AG09319 (cell line): ENCODE results near the gene DAPK2.

Experiments used
- DNase-seq: peaks from one replicate; pipeline ENCODE4 v3.0.0-alpha.2; 2010; ENCODE audit warnings: low read depth; ENCODE audit errors: extremely low read depth
- CTCF ChIP-seq: IDR thresholded peaks from 2 replicates; pipeline ENCODE4 v1.5.1; 2011; ENCODE audit warnings: low read depth, mild to moderate bottlenecking, inconsistent platforms, low read length, moderate library complexity

The DAPK2 gene

GRCh38 chr15:64046421-64047153 lies at the start of gene DAPK2:
TSS of gene DAPK2 (minus strand) at chr15:64046485. CDS start at chr15:64040261, 6,224 bp downstream.
- TF ChIP-seq CTCF, result peak; percentile 59

DNA sequence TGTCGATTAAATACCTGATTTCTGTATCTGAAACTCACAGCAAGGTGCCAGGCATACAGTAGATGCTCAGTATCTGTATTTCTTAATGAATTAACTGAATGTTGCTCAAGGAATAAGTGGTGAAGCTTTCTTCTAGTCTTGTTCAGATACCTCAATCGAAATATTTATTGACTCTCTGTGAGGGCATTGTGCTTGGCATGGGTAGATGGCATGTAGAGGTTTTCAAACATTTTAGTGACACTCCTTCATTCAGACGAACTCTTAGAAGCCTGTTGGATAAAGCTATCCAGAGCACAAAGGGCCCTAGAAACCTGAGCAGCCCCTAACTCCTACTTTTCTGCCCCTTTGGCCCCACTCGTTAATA lies 49.1 kb upstream of the DAPK2 start:
- no peak for DNase-seq
- TF ChIP-seq CTCF, result no peak

More at GRCh38 chr15:64046421-64047153, at the start of gene DAPK2:
- no peak for DNase-seq

- peak; percentile 94 for DNase-seq
- no peak for TF ChIP-seq CTCF
These were observed 47.5 kb upstream of the DAPK2 start, which contains the start of gene CIAO2A for GRCh38 chr15:64093627-64094417. TSS of gene CIAO2A (minus strand) at chr15:64093838. CDS start at chr15:64093768, 70 bp downstream.

GRCh38 chr15:64092864-64093626 lies 46.8 kb upstream of the DAPK2 start:
- DNase-seq, result no peak
- TF ChIP-seq CTCF, result no peak

DNA sequence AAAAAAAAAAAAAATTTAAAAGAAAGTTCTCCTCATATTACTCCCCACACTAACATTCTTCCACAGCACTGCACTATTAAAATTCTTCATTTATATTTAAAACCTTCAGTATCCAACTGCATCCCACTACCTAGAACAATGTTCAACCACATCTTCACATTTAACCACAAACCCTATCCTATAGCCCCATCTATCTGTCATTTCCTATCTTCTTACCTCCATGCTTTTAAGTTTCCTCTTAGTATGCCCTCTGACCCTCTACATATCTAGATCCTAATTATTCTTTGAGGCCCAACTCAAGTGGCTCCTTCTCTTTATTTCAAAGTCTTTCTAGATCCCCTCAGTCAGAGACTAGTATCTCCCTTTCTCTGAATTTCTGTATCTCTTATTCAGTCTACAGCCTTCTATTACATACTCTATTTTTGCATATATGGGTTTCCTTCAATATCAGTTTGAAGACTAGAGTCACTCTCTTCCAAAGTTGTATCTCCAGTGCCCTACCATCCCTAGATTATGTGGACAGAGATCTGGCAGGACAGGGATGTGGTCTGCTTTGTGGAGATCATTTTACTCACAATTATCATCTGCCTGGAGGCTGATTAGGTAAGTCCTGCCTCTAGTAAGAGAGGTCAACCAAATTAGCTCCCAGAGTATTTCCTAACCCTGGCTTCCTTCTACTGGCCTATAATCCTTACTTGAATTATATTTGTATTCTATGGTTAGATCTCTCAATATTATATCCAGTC lies 46.0 kb upstream of the DAPK2 start:
- TF ChIP-seq CTCF, result no peak
- no peak for DNase-seq

- no peak for TF ChIP-seq CTCF
- no peak for DNase-seq
These were observed 44.2 kb upstream of the DAPK2 start for GRCh38 chr15:64090527-64090926.
